Psoas muscle (tissue), 8 donors: ENCODE results near the gene TUBB1. TPM values are rescaled to one million over a fixed set of nuclear protein-coding genes. Genes with fewer than 3 reads are reported as not detected.

ENCODE experiments used
- ATAC-seq, 4 donors: fragments of 200-7000 bp; cut with Tn5 transposase; one replicate each; pipeline ENCODE4 v1.9.1; 2020; ENCODE audit warnings: moderate library complexity in 3 of 4, mild to moderate bottlenecking in 2 of 4
- DNase-seq, 2 donors: peaks; one replicate each; pipeline ENCODE4 v3.0.0-alpha.2; 2020
- H3K27ac ChIP-seq: fragments of 200-600 bp; one replicate; pipeline ENCODE4 v1.8.0; 2022
- H3K27me3 ChIP-seq, 3 donors: fragments of 200-600 bp in 1 of 3; one replicate each; pipeline versions ENCODE4 v1.6.1 to v1.8.0; 2013 to 2022; ENCODE audit warnings: low read length in 2 of 3, mild to moderate bottlenecking in 2 of 3, moderate library complexity in 1 of 3; ENCODE audit not compliant: insufficient read depth in 3 of 3
- H3K36me3 ChIP-seq, 2 donors: fragments of 200-600 bp in 1 of 2; one replicate each; pipeline versions ENCODE4 v1.6.1 to v1.8.0; 2013 to 2022; ENCODE audit warnings: low read depth in 1 of 2, mild to moderate bottlenecking in 1 of 2, moderate library complexity in 1 of 2; ENCODE audit not compliant: insufficient read depth in 1 of 2
- H3K4me1 ChIP-seq: fragments of 200-600 bp; one replicate; pipeline ENCODE4 v1.8.0; 2022
- H3K4me3 ChIP-seq: fragments of 200-600 bp; one replicate; pipeline ENCODE4 v1.8.0; 2022; ENCODE audit warnings: mild to moderate bottlenecking
- H3K9me3 ChIP-seq: fragments of 200-600 bp; one replicate; pipeline ENCODE4 v1.8.0; 2022
- WGBS, 3 donors: extraction: QIAGEN DNeasy Blood & Tissue Kit; methylation state at CpG; one replicate each; pipeline versions ENCODE4 v1.1.6 to v1.1.7; 2013; 5-methylcytosine and 5-hydroxymethylcytosine counted together
- intact Hi-C, 2 donors: fragments of 100-400 bp; cut with DNase I; formaldehyde crosslinking; loops; one replicate each; pipeline versions ENCODE4 v1.11.0 to v1.14.2; 2022
- polyA plus RNA-seq, 3 donors: library from polyadenylated mRNA; stranded (reverse); fragments of 200-250 nt; gene quantifications; one replicate each; pipeline ENCODE4 v1.2.3, GENCODE V29; 2013
- total RNA-seq, 4 donors: library from RNA; stranded (reverse); fragmentation: NEBNext Ultra II Directional in 2 of 4; extraction: Animal tissue kit (Norgen Biotek cat#: 25700) in 2 of 4; gene quantifications; one replicate each; pipeline versions ENCODE4 v1.2.1 to v1.2.4, GENCODE V29; 2021 to 2023
- TF ChIP-seq, protein P1 (sequence below): fragments of 200-600 bp; IDR thresholded peaks from one replicate; pipeline ENCODE4 v1.8.0; 2022; ENCODE audit warnings: antibody characterized with exemption
- donor health status: healthy with polysubstance abuse.
- donor health status: DM: no; HTN: no; CAD: no; lungs with moderate emphysema.
- donor health status: Bipolar disorder and iron deficiency.
- donor health status: healthy.
- donor health status: DM: yes; HTN: yes; CAD: no.
- donor health status: DM: no; HTN: no; CAD: no.
- donor health status: DM: no; HTN: no; CAD: no.
- donor health status: DM: yes; HTN: yes; CAD: no.

Gene TUBB1
- total and polyA plus RNA-seq, 7 donors, result 0.03 to 0.32 (median 0.12) TPM; not detected in 1

DNA sequence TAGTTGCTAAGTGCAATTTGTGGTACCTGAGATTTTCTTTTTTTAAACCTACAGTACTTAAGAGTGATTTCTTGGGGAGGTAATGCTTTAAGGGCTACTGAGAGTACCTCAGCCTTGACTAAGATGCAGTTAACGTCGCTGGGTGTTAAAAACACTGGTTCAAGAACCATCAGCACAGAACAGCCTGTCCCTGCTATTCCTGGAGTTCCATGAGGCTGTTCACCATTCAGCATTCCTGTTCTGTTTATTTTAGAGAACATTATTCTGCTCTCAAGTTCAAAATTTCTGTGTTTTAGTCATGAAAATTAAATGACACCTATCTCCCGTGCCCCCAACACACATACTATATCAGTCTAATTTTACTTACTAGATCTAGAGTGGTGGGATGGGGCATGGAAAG lies 25.1 kb downstream of the TUBB1 start:
- Histone ChIP-seq H3K9me3 (no peaks in the 10 kb centered on the region), H3K36me3 (peaks cover 0 to 4% of the 10 kb centered on the region in 2 donors), H3K4me3 (no peak overlapping the region), H3K4me1 (peaks cover 20% of the 10 kb centered on the region), H3K27me3 (no peaks in the 10 kb centered on the region), H3K27ac (no peak overlapping the region)
- TF ChIP-seq, protein P1, sequence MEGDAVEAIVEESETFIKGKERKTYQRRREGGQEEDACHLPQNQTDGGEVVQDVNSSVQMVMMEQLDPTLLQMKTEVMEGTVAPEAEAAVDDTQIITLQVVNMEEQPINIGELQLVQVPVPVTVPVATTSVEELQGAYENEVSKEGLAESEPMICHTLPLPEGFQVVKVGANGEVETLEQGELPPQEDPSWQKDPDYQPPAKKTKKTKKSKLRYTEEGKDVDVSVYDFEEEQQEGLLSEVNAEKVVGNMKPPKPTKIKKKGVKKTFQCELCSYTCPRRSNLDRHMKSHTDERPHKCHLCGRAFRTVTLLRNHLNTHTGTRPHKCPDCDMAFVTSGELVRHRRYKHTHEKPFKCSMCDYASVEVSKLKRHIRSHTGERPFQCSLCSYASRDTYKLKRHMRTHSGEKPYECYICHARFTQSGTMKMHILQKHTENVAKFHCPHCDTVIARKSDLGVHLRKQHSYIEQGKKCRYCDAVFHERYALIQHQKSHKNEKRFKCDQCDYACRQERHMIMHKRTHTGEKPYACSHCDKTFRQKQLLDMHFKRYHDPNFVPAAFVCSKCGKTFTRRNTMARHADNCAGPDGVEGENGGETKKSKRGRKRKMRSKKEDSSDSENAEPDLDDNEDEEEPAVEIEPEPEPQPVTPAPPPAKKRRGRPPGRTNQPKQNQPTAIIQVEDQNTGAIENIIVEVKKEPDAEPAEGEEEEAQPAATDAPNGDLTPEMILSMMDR, result no peak
- DNase-seq (no peak), ATAC-seq (no peak)
- intact Hi-C loops, result loop anchor here in 1 of 2 donors (5.0 kb wide), 1 partner anchor 152 kb away; no protein-coding TSS in a partner anchor
- 60 to 85% (median 77%) methylated on average over 3 of the region's 3 CpGs for WGBS, 3 donors

DNA sequence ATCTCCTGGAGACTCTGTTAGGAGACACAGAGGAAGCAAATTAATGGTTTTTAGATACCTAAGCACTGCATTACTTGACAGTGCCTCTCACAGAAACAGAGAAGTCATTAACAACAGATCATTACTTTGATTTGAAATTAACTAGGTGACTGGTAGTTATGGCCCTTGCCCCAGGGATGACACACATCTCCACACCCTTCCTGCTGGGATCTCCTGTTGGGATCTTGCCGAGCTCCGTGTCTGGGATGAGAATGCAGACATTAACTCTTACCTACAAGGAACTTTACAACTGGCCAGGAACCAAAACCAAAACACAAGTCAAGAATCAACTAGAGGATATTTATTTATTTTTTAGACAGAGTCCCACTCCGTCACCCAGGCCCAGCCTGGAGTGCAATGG lies 25.6 kb downstream of the TUBB1 start:
- Histone ChIP-seq H3K36me3 (peaks cover 0 to 4% of the 10 kb centered on the region in 2 donors), H3K27me3 (no peaks in the 10 kb centered on the region), H3K27ac (no peak overlapping the region), H3K4me3 (no peak overlapping the region), H3K4me1 (peaks cover 15% of the 10 kb centered on the region), H3K9me3 (no peaks in the 10 kb centered on the region)
- intact Hi-C loops, result loop anchor here in 1 of 2 donors (5.0 kb wide), 1 partner anchor 152 kb away; no protein-coding TSS in a partner anchor
- WGBS, 3 donors, result 71 to 87% (median 79%) methylated on average over 3 of the region's 3 CpGs
- TF ChIP-seq, protein P1, result no peak
- DNase-seq, result no peak
- ATAC-seq, result no peak

DNA sequence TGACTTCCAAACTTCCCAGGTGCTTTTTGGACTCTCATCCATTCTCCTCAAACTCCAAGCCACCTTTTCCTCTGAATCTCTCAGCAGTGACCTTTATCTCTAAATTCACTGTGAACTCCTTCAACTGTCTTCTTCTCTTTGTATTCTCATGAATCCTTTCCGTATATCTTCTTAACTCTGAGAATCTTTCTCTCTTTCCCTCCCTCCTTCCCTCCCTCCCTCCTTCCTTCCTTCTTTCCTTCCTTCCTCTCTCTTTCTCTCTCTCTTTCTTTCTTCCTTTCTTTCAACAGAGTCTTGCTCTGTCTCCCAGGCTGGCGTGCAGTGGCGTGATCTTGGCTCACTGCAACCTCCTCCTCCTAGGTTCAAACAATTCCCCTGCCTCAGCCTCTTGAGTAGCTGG lies 27.6 kb downstream of the TUBB1 start:
- Histone ChIP-seq H3K36me3 (no peaks in the 10 kb centered on the region), H3K4me3 (no peak overlapping the region), H3K27ac (no peak overlapping the region), H3K27me3 (no peaks in the 10 kb centered on the region), H3K4me1 (no peaks in the 10 kb centered on the region), H3K9me3 (no peaks in the 10 kb centered on the region)
- TF ChIP-seq, protein P1, result no peak
- 90 to 95% (median 91%) methylated on average over 3 of the region's 3 CpGs for WGBS, 3 donors
- no peak for DNase-seq
- intact Hi-C loops, result no loop called here
- ATAC-seq, result no peak

DNA sequence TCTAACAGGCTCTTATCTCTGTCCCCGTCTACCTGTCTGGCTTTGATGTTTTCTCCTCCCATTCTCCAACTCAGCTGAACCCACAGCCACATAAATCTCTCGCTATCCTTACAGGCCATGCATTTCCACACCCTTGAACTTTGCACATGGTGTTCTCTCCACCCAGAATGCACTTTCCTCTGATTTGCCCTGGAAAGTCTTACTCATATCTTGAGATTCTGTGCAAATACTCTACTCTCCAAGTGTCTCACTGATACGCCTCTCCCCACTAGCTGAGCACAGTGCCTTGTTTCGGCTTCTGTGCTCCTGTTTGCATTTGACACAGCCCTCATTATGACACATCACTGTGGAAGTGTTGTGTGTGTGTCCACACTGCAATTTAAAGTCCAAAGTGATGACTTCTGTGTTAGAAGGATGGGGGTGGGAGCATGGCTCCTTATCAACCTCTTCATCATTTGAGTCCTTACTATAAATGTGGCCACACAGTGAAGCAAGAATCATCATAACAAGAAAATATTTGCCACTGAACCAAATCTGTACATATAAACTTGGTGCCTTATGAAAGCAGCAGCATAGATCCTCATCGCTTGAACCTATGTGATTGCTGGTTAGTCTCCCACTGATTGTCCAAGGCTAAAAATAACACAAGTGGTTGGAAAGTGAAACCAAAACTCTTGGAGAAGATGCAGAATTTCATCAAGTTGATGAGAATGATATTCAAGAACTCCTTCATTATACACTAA lies 28.9 kb downstream of the TUBB1 start:
- Histone ChIP-seq H3K27ac (no peak overlapping the region), H3K36me3 (no peaks in the 10 kb centered on the region), H3K4me3 (no peak overlapping the region), H3K9me3 (no peaks in the 10 kb centered on the region), H3K27me3 (no peaks in the 10 kb centered on the region), H3K4me1 (no peaks in the 10 kb centered on the region)
- TF ChIP-seq, protein P1, result no peak
- no peak for ATAC-seq
- 90 to 93% (median 92%) methylated on average over 5 of the region's 5 CpGs for WGBS, 3 donors
- DNase-seq, result no peak
- intact Hi-C loops, result no loop called here

DNA sequence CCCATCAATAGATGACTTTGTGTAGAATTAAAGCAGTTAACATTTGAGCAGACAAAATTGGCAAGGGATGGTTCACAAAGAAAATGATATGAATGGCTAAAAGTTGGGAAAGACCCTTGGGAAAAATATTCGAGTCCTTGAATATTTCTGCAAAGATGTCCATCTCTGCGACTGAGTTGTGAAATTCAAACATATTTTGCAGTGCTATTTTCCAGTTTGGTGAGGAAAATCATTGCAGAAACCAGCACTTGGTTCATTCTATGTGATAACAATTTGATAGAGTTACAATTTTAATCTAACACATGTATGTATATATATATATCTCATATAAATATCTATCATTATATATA lies 29.4 kb downstream of the TUBB1 start:
- intact Hi-C loops, result no loop called here
- no peak overlapping the region for H3K4me3 ChIP-seq
- TF ChIP-seq, protein P1, result no peak
- ATAC-seq (no peak), DNase-seq (no peak)
- no peaks in the 10 kb centered on the region for H3K4me1 ChIP-seq
- no peaks in the 10 kb centered on the region for H3K36me3 ChIP-seq
- 59 to 82% (median 59%) methylated on average over 2 of the region's 2 CpGs for WGBS, 3 donors
- H3K9me3 ChIP-seq, result no peaks in the 10 kb centered on the region
- H3K27ac ChIP-seq, result no peak overlapping the region
- H3K27me3 ChIP-seq, result no peaks in the 10 kb centered on the region
